Right cardiac atrium (tissue), 5 donors: Measurements from ENCODE around the gene SEMA7A. TPM values are rescaled to one million over a fixed set of nuclear protein-coding genes. Genes with fewer than 3 reads are reported as not detected.

Source experiments
- ATAC-seq, 2 donors: fragments of 200-7000 bp; cut with Tn5 transposase; one replicate each; pipeline versions ENCODE4 v1.8.0 to v1.9.1; 2020; ENCODE audit warnings: moderate library complexity in 2 of 2, mild to moderate bottlenecking in 1 of 2
- DNase-seq, 3 donors: peaks; one replicate each; pipeline ENCODE4 v3.0.0-alpha.2; 2020
- H3K27ac ChIP-seq: one replicate; pipeline ENCODE4 v1.5.1; 2013; ENCODE audit warnings: mild to moderate bottlenecking, low read length, control low read depth, moderate library complexity
- H3K27me3 ChIP-seq: one replicate; pipeline ENCODE4 v1.6.1; 2013; ENCODE audit not compliant: control insufficient read depth, insufficient read depth
- H3K4me1 ChIP-seq: one replicate; pipeline ENCODE4 v1.6.1; 2013; ENCODE audit warnings: low read length; ENCODE audit not compliant: control insufficient read depth, insufficient read depth
- H3K4me3 ChIP-seq: one replicate; pipeline ENCODE4 v1.5.1; 2013; ENCODE audit warnings: low read length, control low read depth
- H3K9me3 ChIP-seq: one replicate; pipeline ENCODE4 v1.6.1; 2013; ENCODE audit warnings: low read length; ENCODE audit not compliant: control insufficient read depth
- WGBS: extraction: QIAGEN DNeasy Blood & Tissue Kit; methylation state at CpG from one replicate; pipeline ENCODE4 v1.1.7; 2013; 5-methylcytosine and 5-hydroxymethylcytosine counted together
- intact Hi-C, 4 donors: fragments of 100-400 bp; cut with DNase I; formaldehyde crosslinking; loops; one replicate each; pipeline versions ENCODE4 v1.11.0 to v1.14.0; 2022 to 2023
- polyA plus RNA-seq: library from polyadenylated mRNA; stranded (reverse); fragments of 200-250 nt; gene quantifications from one replicate; pipeline ENCODE4 v1.2.3, GENCODE V29; 2013
- total RNA-seq, 4 donors: library from RNA; stranded (reverse); fragmentation: NEBNext Ultra II Directional; extraction: Animal tissue kit (Norgen Biotek cat#: 25700); gene quantifications; one replicate each; pipeline ENCODE4 v1.2.1, GENCODE V29; 2021
- donor health status: healthy with polysubstance abuse.
- donor health status: DM: no; HTN: yes; CAD: no.
- donor health status: DM: no; HTN: no; CAD: no.
- donor health status: DM: no; HTN: yes; CAD: no; lungs with severe emphysema.
- donor health status: DM: yes; HTN: yes; CAD: no.

SEMA7A gene
- total and polyA plus RNA-seq, 5 donors, result 1.7 to 3.3 (median 2.0) TPM

- Histone ChIP-seq H3K4me3 (no peak overlapping the region), H3K27ac (no peak overlapping the region), H3K27me3 (no peaks in the 10 kb centered on the region), H3K9me3 (no peaks in the 10 kb centered on the region), H3K4me1 (no peaks in the 10 kb centered on the region)
- ATAC-seq (no peak), DNase-seq (peak in 1 of 3 donors; percentile 15)
- WGBS, result 82% methylated on average over 9 of the region's 9 CpGs
- intact Hi-C loops, result no loop called here
Measured at GRCh38 chr15:74413350-74414080, 20.2 kb downstream of the SEMA7A start.

- intact Hi-C loops, result no loop called here
Measured at GRCh38 chr15:74412159-74412558, 21.6 kb downstream of the SEMA7A start.

DNA sequence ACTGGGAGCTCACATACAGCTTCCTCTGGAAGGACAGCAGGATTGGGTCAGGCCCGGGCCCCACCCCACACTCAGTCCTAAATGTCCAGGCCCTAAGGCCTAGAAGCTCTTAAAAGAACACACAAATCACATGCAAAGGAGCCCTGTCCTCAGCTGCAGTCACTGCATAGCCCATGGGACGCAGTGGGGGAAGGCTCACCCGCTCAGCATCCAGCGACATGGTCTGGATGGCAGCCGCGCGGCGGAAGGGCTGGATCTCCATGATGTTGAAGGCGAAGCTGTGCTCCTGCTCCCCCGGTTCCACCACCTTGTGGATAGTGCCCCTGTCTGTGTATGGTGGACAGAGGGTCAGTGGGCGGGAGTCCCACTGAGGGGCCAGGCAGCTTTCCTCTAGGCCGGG, 22.1 kb downstream of the SEMA7A start:
- WGBS, result 92% methylated on average over 12 of the region's 12 CpGs
- intact Hi-C loops, result no loop called here

More at GRCh38 chr15:74412159-74412558, 21.6 kb downstream of the SEMA7A start:
- H3K27ac ChIP-seq, result no peak overlapping the region
- no peaks in the 10 kb centered on the region for H3K4me1 ChIP-seq
- no peaks in the 10 kb centered on the region for H3K27me3 ChIP-seq
- no peak for ATAC-seq
- H3K9me3 ChIP-seq, result no peaks in the 10 kb centered on the region
- no peak overlapping the region for H3K4me3 ChIP-seq
- WGBS, result 79% methylated on average over 6 of the region's 6 CpGs
- no peak for DNase-seq

DNA sequence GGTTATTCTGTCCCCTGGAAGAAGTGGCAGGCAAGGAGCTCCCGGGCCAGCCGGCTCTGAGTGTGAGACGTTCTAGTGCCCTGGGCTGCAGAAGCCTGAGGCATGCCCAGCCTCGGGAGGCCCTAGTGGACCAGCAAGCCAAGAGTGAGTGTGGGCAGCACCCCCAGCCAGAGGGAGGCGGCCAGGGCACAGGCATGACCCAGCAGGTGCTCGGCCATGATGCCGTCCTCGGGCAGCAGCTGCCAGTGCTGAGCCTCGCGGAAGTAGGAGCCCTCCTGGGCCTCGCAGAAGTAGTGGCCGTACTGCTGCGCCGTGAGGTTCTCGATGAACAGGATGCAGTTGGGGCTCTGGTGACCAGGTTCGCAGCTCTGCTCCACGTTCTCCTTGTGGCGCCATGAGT, 23.3 kb downstream of the SEMA7A start:
- 94% methylated on average over 18 of the region's 18 CpGs for WGBS
- Histone ChIP-seq H3K4me1 (no peaks in the 10 kb centered on the region), H3K27me3 (no peaks in the 10 kb centered on the region), H3K9me3 (no peaks in the 10 kb centered on the region), H3K4me3 (no peak overlapping the region), H3K27ac (no peak overlapping the region)
- DNase-seq, result peak in 2 of 3 donors; percentile 33 to 44
- intact Hi-C loops, result no loop called here
- no peak for ATAC-seq

More for the DNA sequence above, 22.1 kb downstream of the SEMA7A start:
- Histone ChIP-seq H3K4me1 (no peaks in the 10 kb centered on the region), H3K27me3 (no peaks in the 10 kb centered on the region), H3K4me3 (no peak overlapping the region), H3K27ac (no peak overlapping the region), H3K9me3 (no peaks in the 10 kb centered on the region)
- peak in 2 of 3 donors; percentile 26 to 28 for DNase-seq
- ATAC-seq, result no peak

- H3K9me3 ChIP-seq, result no peaks in the 10 kb centered on the region
- no peak overlapping the region for H3K27ac ChIP-seq
- 82% methylated on average over 7 of the region's 7 CpGs for WGBS
- H3K27me3 ChIP-seq, result no peaks in the 10 kb centered on the region
- H3K4me1 ChIP-seq, result no peaks in the 10 kb centered on the region
- intact Hi-C loops, result no loop called here
- peak in 1 of 3 donors; percentile 13 for DNase-seq
- no peak for ATAC-seq
- no peak overlapping the region for H3K4me3 ChIP-seq
Measured at GRCh38 chr15:74409225-74409624, 24.5 kb downstream of the SEMA7A start.

GRCh38 chr15:74408815-74409214, 24.9 kb downstream of the SEMA7A start:
- no peaks in the 10 kb centered on the region for H3K27me3 ChIP-seq
- DNase-seq (peak in 1 of 3 donors; percentile 15), ATAC-seq (no peak)
- intact Hi-C loops, result no loop called here
- H3K9me3 ChIP-seq, result no peaks in the 10 kb centered on the region
- WGBS, result 91% methylated on average over 7 of the region's 7 CpGs
- no peak overlapping the region for H3K27ac ChIP-seq
- H3K4me3 ChIP-seq, result no peak overlapping the region
- H3K4me1 ChIP-seq, result no peaks in the 10 kb centered on the region

DNA sequence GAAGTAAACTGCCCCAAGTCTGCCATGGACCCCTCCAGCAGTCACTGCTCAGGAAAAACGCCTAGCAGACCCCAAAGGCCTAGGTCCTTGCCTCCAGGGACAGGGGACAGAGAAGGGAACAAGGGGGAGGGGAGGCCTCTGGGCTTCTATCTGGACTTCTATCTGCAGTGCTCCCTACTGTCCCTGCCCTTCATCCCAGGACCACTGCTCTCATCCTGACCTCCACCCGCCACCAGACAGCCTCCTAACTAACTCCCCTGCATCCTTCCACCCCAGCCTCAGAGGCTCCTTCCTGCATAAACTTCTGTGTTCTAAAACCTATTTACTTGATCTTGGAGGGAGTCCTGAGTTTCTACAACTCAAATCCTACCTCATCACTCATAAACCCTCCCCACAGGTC, 25.4 kb downstream of the SEMA7A start:
- 86% methylated on average over 2 of the region's 2 CpGs for WGBS
- Histone ChIP-seq H3K4me1 (no peaks in the 10 kb centered on the region), H3K9me3 (no peaks in the 10 kb centered on the region), H3K27ac (no peak overlapping the region), H3K27me3 (no peaks in the 10 kb centered on the region), H3K4me3 (no peak overlapping the region)
- ATAC-seq (no peak), DNase-seq (no peak)
- intact Hi-C loops, result no loop called here

DNA sequence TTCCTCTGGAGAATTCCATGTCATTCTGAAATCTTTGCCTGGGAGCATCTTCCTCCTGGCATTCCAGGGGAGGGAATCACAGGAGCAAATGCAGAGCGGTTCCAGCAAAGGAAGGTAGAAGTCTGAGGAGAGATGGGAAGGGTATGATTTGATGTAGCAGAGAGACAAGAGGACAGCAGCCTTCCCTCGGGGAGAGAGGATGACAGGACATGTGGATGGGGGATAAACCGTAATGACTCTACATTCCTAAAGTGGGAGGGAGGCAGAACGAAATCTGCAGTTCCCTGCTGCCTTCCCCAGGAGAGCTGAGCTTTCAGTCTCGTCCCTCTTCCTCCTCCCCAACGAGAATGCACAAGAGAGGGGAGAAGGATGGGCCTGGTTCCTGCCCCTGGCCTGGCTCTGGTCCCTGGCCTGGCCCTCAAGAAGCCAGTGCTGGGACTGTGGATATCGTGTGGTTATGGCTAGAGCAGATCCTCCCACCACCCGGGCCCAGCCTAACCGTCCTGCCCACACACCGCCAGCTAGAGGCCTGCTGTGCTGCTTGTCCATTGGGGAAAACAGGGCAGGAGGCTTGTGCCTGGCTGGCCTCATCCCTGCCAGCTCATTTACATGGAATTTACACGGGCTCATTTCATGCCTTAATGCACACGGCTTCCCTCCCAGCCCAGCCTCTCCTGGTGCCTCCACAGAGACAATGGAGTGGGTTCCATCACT, 26.6 kb downstream of the SEMA7A start:
- no peak for ATAC-seq
- WGBS, result 53% methylated on average over 11 of the region's 12 CpGs
- no peaks in the 10 kb centered on the region for H3K27me3 ChIP-seq
- no peak overlapping the region for H3K4me3 ChIP-seq
- intact Hi-C loops, result no loop called here
- peak in 2 of 3 donors; percentile 28 to 37 for DNase-seq
- H3K27ac ChIP-seq, result no peak overlapping the region
- H3K9me3 ChIP-seq, result no peaks in the 10 kb centered on the region
- no peaks in the 10 kb centered on the region for H3K4me1 ChIP-seq

DNA sequence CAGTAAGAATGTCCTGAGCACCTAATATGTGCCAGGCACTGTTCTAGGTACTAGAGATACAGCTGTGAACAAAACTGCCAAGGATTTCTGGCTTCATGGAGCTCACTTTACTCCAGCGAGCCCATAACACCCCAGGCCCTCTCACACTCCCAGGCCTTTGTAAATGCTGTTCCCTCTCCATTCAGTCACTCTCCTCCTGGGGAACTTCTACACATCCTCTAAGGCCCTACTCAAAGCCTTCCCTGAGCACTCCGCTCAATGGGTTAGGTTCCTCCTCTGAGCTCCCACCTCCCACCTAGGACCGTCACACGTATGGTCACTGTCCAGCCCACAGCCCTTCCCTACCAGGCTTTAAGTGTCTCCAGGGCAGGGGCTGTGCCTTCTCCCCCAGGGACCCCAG, 27.2 kb downstream of the SEMA7A start:
- no peak overlapping the region for H3K4me3 ChIP-seq
- no peaks in the 10 kb centered on the region for H3K9me3 ChIP-seq
- WGBS, result 93% methylated on average over 4 of the region's 4 CpGs
- H3K4me1 ChIP-seq, result no peaks in the 10 kb centered on the region
- DNase-seq, result peak in 1 of 3 donors; percentile 16
- intact Hi-C loops, result no loop called here
- ATAC-seq, result no peak
- H3K27me3 ChIP-seq, result no peaks in the 10 kb centered on the region
- no peak overlapping the region for H3K27ac ChIP-seq

DNA sequence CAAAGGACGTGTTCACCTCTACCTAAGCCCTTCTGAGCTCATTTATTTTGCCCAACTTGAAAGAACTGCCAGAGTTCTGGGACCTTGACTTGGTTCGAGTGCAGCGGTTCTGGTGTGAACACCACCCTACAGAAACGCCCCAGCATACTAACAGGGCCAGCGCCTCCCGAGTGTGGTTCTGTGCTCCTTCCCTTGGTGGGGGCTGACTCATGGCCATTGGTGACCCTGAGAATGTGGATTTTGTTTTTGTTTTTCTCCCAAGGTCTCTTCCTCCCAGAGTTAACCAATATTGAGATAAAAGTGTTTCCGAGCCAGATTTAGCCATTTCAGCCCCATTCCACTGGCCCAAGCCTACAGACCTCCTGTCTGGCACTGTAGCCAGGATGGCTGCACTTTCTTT, 27.9 kb downstream of the SEMA7A start:
- H3K4me3 ChIP-seq, result no peak overlapping the region
- DNase-seq (peak in 1 of 3 donors; percentile 42), ATAC-seq (no peak)
- H3K4me1 ChIP-seq, result no peaks in the 10 kb centered on the region
- no peak overlapping the region for H3K27ac ChIP-seq
- H3K9me3 ChIP-seq, result no peaks in the 10 kb centered on the region
- WGBS, result 90% methylated on average over 7 of the region's 7 CpGs
- intact Hi-C loops, result no loop called here
- H3K27me3 ChIP-seq, result no peaks in the 10 kb centered on the region

DNA sequence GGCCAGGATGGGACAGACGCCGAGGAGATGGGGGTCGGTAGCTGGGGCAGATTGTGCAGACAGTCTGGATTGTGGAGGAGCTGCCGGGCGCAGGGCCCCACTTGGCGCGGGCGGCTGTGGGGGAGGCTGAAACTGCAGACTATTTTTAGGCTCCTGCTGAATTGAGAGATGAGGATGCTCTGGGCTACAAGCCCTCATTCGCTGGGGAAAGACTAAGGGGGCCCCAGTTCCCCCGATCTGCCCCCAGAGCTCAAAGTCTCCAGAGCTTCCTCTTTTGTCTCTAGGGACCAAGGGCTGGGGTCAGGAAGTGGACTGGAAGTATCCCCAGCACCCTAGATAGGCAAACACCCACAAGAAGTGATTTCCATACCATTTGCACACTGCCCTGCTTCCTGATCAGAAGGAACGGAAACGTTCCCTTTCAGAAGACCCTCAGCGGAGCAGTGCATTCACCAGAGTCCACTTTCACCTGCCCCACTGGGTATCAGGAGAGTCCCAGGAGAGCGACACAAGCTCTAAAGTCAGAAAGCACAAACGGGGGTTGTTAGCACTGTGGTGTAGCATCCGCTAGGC, 29.7 kb downstream of the SEMA7A start:
- H3K4me1 ChIP-seq, result no peaks in the 10 kb centered on the region
- H3K27me3 ChIP-seq, result no peaks in the 10 kb centered on the region
- intact Hi-C loops, result no loop called here
- DNase-seq (peak in 2 of 3 donors; percentile 37 to 61), ATAC-seq (peak in 1 of 2 donors; percentile 21)
- H3K27ac ChIP-seq, result no peak overlapping the region
- no peaks in the 10 kb centered on the region for H3K9me3 ChIP-seq
- 26% methylated on average over 16 of the region's 16 CpGs for WGBS
- no peak overlapping the region for H3K4me3 ChIP-seq
